ENCODE measurements around the gene ARMC9. TPM values are rescaled to one million over a fixed set of nuclear protein-coding genes. Genes with fewer than 3 reads are reported as not detected.

ARMC9 gene
- total and polyA plus RNA-seq, 2 of the 13 experiments (the other 11 are each of a cell fraction or from before 2014, with no cell fraction given), result 9.1 to 12.8 TPM

DNA sequence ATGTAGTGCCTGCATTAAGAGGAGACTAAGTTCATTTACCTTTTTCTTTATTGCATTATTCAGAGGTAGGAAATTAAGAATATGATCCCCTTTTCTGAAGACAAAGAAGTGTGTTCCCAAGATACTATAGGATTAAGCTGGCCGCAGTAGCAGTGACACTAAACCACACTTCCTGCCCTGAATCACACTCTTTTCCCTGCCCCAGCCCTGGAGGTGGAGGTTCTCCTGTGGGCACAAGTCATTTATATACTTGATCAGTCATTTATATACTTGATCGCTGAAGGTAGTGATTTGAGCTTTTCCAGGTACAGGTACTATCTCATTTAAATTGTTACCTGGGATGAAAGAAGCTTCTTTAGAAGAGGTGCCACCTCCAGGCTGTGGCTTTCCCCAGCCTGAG lies 78.6 kb downstream of the ARMC9 start:
- intact Hi-C loops (cut with micrococcal nuclease; ENCODE audit: unreplicated experiment) (no loop called here), in situ Hi-C loops (cut with HindIII; ENCODE audit: extremely low pct_ligation_motif_present, low pct_unique_long_range_greater_than_20kb) (no loop called here)
- no peak overlapping the region for H3K9ac ChIP-seq (ENCODE audit: insufficient read depth, low read depth, low read length)
- BruUV-seq (replicated peaks), result no TSS peak
- ChIA-PET POLR2A (no interaction called here), CTCF (ENCODE audit: low intra/inter-chr PET ratio, low total read pairs) (no interaction called here)
- peaks cover 3 to 30% of the 10 kb centered on the region in 2 experiments; a peak in 2 of 5 replicates for H3K36me3 ChIP-seq (replicated peaks in 1 of 2; ENCODE audit: control insufficient read depth in 1 of 2, insufficient read depth in 2 of 2, low read length in 2 of 2)
- 98% methylated on average over 2 of the region's 2 CpGs for WGBS (ENCODE audit: low lambda C conversion rate)
- no peak overlapping the region for H3K4me3 ChIP-seq (replicated peaks in 1 of 3; ENCODE audit: insufficient read depth in 1 of 3, low read depth in 2 of 3, low read length in 3 of 3)
- DNase-seq (ENCODE audit: low spot score), result no peak
- no peaks in the 10 kb centered on the region for H3K9me3 ChIP-seq (ENCODE audit: low read length)
- no peak for FAIRE-seq
- no peaks in the 10 kb centered on the region for H3K79me2 ChIP-seq (ENCODE audit: insufficient read depth, low read length)
- H4K20me1 ChIP-seq (ENCODE audit: insufficient read depth, low read length), result no peaks in the 10 kb centered on the region
- no peak overlapping the region for H2AFZ ChIP-seq (ENCODE audit: low read length)
- H3K27ac ChIP-seq (ENCODE audit: extremely low read length, insufficient read depth, low read length), result no peak overlapping the region
- no peak for TF ChIP-seq GATAD2A (CRISPR knock-in tag; IDR thresholded peaks at IDR 0.05)
- no peak for TF ChIP-seq HOXD1 (CRISPR knock-in tag; IDR thresholded peaks at IDR 0.05)
- TF ChIP-seq ZNF282 (IDR thresholded peaks at IDR 0.05; ENCODE audit: partially characterized antibody), result no peak
- TF ChIP-seq ZNF343 (CRISPR knock-in tag; IDR thresholded peaks at IDR 0.05), result no peak
- TF ChIP-seq ZNF160 (CRISPR knock-in tag; IDR thresholded peaks at IDR 0.05), result no peak
- TF ChIP-seq, protein P1, sequence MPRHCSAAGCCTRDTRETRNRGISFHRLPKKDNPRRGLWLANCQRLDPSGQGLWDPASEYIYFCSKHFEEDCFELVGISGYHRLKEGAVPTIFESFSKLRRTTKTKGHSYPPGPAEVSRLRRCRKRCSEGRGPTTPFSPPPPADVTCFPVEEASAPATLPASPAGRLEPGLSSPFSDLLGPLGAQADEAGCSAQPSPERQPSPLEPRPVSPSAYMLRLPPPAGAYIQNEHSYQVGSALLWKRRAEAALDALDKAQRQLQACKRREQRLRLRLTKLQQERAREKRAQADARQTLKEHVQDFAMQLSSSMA (CRISPR knock-in tag; IDR thresholded peaks at IDR 0.05), result no peak
- TF ChIP-seq ZNF737 (CRISPR knock-in tag; IDR thresholded peaks at IDR 0.05; ENCODE audit: borderline replicate concordance), result no peak
- TF ChIP-seq, protein P2, sequence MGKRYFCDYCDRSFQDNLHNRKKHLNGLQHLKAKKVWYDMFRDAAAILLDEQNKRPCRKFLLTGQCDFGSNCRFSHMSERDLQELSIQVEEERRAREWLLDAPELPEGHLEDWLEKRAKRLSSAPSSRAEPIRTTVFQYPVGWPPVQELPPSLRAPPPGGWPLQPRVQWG (CRISPR knock-in tag; IDR thresholded peaks at IDR 0.05; ENCODE audit: borderline replicate concordance, low read depth), result no peak
- TF ChIP-seq, protein P3, sequence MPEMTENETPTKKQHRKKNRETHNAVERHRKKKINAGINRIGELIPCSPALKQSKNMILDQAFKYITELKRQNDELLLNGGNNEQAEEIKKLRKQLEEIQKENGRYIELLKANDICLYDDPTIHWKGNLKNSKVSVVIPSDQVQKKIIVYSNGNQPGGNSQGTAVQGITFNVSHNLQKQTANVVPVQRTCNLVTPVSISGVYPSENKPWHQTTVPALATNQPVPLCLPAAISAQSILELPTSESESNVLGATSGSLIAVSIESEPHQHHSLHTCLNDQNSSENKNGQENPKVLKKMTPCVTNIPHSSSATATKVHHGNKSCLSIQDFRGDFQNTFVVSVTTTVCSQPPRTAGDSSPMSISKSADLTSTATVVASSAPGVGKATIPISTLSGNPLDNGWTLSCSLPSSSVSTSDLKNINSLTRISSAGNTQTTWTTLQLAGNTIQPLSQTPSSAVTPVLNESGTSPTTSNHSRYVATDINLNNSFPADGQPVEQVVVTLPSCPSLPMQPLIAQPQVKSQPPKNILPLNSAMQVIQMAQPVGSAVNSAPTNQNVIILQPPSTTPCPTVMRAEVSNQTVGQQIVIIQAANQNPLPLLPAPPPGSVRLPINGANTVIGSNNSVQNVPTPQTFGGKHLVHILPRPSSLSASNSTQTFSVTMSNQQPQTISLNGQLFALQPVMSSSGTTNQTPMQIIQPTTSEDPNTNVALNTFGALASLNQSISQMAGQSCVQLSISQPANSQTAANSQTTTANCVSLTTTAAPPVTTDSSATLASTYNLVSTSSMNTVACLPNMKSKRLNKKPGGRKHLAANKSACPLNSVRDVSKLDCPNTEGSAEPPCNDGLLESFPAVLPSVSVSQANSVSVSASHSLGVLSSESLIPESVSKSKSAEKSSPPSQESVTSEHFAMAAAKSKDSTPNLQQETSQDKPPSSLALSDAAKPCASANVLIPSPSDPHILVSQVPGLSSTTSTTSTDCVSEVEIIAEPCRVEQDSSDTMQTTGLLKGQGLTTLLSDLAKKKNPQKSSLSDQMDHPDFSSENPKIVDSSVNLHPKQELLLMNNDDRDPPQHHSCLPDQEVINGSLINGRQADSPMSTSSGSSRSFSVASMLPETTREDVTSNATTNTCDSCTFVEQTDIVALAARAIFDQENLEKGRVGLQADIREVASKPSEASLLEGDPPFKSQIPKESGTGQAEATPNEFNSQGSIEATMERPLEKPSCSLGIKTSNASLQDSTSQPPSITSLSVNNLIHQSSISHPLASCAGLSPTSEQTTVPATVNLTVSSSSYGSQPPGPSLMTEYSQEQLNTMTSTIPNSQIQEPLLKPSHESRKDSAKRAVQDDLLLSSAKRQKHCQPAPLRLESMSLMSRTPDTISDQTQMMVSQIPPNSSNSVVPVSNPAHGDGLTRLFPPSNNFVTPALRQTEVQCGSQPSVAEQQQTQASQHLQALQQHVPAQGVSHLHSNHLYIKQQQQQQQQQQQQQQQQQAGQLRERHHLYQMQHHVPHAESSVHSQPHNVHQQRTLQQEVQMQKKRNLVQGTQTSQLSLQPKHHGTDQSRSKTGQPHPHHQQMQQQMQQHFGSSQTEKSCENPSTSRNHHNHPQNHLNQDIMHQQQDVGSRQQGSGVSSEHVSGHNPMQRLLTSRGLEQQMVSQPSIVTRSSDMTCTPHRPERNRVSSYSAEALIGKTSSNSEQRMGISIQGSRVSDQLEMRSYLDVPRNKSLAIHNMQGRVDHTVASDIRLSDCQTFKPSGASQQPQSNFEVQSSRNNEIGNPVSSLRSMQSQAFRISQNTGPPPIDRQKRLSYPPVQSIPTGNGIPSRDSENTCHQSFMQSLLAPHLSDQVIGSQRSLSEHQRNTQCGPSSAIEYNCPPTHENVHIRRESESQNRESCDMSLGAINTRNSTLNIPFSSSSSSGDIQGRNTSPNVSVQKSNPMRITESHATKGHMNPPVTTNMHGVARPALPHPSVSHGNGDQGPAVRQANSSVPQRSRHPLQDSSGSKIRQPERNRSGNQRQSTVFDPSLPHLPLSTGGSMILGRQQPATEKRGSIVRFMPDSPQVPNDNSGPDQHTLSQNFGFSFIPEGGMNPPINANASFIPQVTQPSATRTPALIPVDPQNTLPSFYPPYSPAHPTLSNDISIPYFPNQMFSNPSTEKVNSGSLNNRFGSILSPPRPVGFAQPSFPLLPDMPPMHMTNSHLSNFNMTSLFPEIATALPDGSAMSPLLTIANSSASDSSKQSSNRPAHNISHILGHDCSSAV (CRISPR knock-in tag; IDR thresholded peaks at IDR 0.05; ENCODE audit: borderline replicate concordance), result no peak
- no peak for TF ChIP-seq ZNF124 (CRISPR knock-in tag; IDR thresholded peaks at IDR 0.05)
- TF ChIP-seq ZNF331 (CRISPR knock-in tag; IDR thresholded peaks at IDR 0.05), result no peak
- no peaks in the 10 kb centered on the region for H3K4me1 ChIP-seq (ENCODE audit: insufficient read depth, low read length)
- no peaks in the 10 kb centered on the region for H3K27me3 ChIP-seq (ENCODE audit: control insufficient read depth in 1 of 2, insufficient read depth in 2 of 2, low read length in 2 of 2)
- H3K4me2 ChIP-seq (ENCODE audit: low read depth, low read length), result no peak overlapping the region
- ATAC-seq, result no peak

All from HepG2 (cell line).